ENCODE measurements around the gene SEZ6L2. TPM values are rescaled to one million over a fixed set of nuclear protein-coding genes. Genes with fewer than 3 reads are reported as not detected.
A peak's percentile ranks its signal among the peaks of the same experiment; 100 is the strongest.

Gene SEZ6L2
- total and polyA plus RNA-seq, 2 of the 13 experiments (the other 11 are each of a cell fraction or from before 2014, with no cell fraction given) = 14.9 to 16.9 TPM

GRCh38 chr16:29862884-29863668 lies 36.3 kb downstream of the SEZ6L2 start, which contains the start of gene CDIPT (continued):
- no peak for TF ChIP-seq SNAPC4 (CRISPR knock-in tag; IDR thresholded peaks at IDR 0.05)
- no peak for TF ChIP-seq TOE1 (CRISPR knock-in tag; IDR thresholded peaks at IDR 0.05)
- no peak for TF ChIP-seq PTBP1 (IDR thresholded peaks at IDR 0.05; ENCODE audit: low read depth, low read length, poor library complexity, severe bottlenecking)
- TF ChIP-seq TGIF2 (CRISPR knock-in tag; IDR thresholded peaks at IDR 0.05) = peak; percentile 52; the same call in 1 of the 2 replicates
- TF ChIP-seq GLMP (CRISPR knock-in tag; IDR thresholded peaks at IDR 0.05; ENCODE audit: borderline replicate concordance) = no peak
- TF ChIP-seq ZNF746 (CRISPR knock-in tag; IDR thresholded peaks at IDR 0.05) = 0 out of 2 replicates have a peak, but pooled peaks have one; percentile 69
- no peak for TF ChIP-seq MAFG (CRISPR knock-in tag; IDR thresholded peaks at IDR 0.05)
- TF ChIP-seq ZNF33B (CRISPR knock-in tag; IDR thresholded peaks at IDR 0.05) = no peak
- peak; percentile 91 for TF ChIP-seq KDM3A (CRISPR knock-in tag; IDR thresholded peaks at IDR 0.05; ENCODE audit: low read depth)
- TF ChIP-seq ZNF432 (CRISPR knock-in tag; IDR thresholded peaks at IDR 0.05; ENCODE audit: borderline replicate concordance) = no peak
- TF ChIP-seq THAP11 (CRISPR knock-in tag; IDR thresholded peaks at IDR 0.05) = peak; percentile 95
- peak; percentile 51; the same call in 1 of the 2 replicates for TF ChIP-seq ZNF333 (CRISPR knock-in tag; IDR thresholded peaks at IDR 0.05; ENCODE audit: borderline replicate concordance)
- TF ChIP-seq SIX4 (CRISPR knock-in tag; IDR thresholded peaks at IDR 0.05) = peak; percentile 32; the same call in 1 of the 2 replicates
- TF ChIP-seq, protein P1, sequence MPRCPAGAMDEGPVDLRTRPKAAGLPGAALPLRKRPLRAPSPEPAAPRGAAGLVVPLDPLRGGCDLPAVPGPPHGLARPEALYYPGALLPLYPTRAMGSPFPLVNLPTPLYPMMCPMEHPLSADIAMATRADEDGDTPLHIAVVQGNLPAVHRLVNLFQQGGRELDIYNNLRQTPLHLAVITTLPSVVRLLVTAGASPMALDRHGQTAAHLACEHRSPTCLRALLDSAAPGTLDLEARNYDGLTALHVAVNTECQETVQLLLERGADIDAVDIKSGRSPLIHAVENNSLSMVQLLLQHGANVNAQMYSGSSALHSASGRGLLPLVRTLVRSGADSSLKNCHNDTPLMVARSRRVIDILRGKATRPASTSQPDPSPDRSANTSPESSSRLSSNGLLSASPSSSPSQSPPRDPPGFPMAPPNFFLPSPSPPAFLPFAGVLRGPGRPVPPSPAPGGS (CRISPR knock-in tag; IDR thresholded peaks at IDR 0.05) = no peak; the same call in 1 of the 2 replicates
- TF ChIP-seq XBP1 (CRISPR knock-in tag; IDR thresholded peaks at IDR 0.05) = no peak
- TF ChIP-seq ZKSCAN5 (CRISPR knock-in tag; IDR thresholded peaks at IDR 0.05) = no peak

Measured in HepG2 (cell line).